ENCODE measurements around the gene BRSK2.

The BRSK2 gene

GRCh38 chr11:1468002-1468401 is 78.3 kb downstream of the BRSK2 start:
- DNase-seq (ENCODE audit: low read depth in 3 of 3): no peak

DNA sequence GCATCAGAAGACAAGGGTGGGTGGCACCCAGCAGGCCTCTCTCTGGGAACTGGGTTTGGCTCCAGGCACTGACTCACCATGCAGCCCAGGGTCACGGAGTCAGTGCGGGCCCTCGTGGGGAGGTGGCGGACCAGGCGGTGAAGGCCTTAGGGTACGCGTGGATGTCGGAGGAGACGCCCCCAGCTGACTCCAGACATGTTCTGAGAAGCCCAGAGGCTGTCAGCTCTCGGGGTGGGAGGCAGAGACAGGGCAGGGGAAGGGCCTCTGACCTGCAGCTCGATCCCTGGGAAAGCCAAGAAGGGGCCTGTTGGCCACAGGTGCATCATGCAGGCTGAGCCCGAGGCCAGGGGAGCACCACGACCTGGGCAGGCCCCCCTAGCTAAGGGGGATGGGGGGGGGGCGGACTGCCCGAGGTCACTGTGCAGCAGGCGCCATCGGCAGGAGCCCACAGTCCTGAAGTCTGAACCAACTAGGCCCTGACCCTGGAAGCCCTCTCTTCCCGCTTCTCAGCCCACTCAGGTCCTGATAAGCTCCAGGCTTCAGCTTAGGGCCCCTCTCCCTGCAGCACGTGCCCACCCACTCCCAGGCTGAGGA is 78.8 kb downstream of the BRSK2 start:
- DNase-seq (ENCODE audit: low read depth in 3 of 3): no peak

DNA sequence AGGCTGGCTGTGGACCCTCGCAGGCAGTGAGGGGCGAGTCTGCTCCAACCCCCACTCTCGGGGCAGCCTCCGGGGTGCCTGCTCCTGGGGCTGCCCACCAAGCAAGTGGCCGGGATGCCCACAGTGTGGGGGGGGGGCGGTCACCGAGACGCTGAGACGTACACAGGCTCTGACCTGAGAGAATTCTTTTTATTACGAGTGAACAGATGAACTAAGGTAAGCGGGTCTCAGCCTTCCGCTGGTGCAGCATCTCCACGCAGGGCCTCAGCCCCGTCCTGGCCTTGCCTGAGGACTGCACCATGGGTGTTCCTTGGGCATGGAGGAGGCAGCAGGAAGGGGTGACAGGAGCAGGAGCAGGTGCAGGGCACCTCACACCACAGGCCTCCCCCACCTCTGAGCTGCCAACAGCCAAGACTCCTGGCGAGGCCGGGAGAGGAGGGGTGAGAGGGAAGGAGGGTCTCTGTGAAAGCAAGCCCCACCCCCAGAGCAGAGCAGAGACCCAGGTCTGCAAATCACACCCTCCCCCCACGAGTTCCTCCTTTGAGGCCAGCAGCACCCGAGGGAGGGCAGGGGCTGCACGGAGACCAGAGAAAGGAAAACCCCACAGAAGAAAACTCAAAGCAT is 79.7 kb downstream of the BRSK2 start:
- DNase-seq (ENCODE audit: low read depth in 3 of 3): no peak

- DNase-seq (ENCODE audit: low read depth in 3 of 3): no peak
These were observed 80.4 kb downstream of the BRSK2 start for GRCh38 chr11:1469911-1470680.

GRCh38 chr11:1470681-1471611 is 81.2 kb downstream of the BRSK2 start:
- no peak for DNase-seq (ENCODE audit: low read depth in 3 of 3)

- no peak for DNase-seq (ENCODE audit: low read depth in 3 of 3)
These were observed 82.0 kb downstream of the BRSK2 start for GRCh38 chr11:1471736-1472135.

DNA sequence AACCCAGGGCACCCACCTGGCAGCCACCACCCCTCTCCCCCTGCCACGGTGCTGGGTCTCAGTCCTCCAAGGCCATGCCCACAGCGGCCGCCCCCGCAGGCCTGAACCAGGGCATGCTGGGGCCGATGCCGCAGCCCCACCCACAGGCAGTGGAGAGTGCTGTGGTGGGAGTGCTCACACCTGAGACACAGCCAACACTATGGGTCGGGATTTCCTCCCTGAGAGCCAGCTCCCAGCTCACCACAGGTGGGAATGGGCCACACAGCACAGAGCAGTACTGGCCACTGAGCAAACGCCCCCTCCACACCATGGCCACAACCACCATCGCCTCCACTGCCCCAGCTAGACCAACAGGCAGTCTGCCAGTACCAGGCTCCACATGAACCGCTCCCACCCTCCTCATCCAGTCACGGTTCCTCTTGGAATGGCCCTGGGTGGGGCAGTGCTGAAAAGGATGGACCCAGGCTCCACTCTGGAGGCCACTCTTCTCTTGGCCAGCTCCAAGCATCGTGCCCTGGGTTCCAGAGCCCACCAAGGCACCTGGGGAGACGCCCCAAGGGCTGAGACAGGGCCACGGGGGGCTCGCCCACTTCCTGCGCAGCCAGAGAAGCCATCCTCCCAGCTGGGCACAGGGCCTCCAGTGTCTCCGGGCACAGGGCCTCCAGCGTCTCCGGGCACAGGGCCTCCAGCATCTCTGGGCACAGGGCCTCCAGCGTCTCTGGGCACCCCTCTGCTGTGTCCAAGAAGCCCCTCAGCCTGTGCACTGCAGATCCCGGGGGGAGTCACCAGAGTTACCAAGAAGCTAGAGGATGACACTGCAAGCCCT is 82.7 kb downstream of the BRSK2 start:
- DNase-seq (ENCODE audit: low read depth in 3 of 3): no peak

DNA sequence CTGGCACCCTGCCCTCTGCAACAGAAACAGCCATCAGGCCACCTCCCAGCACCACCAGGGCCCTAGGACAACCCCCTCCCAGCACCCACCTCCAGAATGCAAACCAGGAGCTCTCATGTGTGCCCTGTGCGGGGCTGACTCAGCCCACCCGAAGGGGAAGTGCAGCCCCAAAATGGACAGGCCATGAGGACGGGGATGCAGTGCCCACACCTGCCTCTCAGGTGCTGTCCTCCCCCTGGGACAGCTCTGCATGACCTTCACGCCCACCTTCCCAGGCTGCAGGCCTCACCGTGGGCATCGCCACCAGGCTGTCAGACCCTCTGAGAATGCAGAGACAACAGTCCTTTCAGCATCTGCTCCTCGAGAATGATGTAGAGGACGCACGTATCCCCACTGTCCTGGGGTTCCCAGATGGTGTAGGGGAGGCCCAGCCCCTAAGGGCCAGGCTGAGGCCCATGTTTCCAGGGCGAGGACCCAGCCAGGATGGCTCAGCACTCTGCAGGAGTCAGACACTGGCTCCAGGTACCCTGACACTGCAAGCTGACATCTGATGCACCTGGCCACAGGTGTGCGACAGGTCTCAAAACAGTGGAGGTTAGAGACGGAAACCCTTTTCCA is 83.4 kb downstream of the BRSK2 start:
- no peak for DNase-seq (ENCODE audit: low read depth in 3 of 3)

DNA sequence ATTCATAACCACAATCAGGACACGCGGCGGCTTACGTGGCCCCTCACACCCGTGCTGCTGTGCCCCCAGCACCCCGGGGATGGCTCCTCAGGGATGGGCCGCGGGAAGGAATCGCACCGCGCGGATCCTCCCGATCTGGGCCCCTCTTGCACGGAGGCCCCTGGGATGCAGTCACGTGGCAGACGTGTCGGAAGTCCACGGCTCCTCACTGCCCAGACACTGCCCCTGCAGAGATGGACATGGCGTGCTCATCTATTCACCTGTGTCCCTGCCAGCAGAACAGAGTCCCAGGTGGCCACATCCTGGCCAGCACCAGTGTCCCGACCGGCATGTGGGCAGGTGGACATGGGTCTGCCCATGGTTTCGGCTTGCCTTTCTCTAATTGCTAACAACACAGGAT is 84.1 kb downstream of the BRSK2 start:
- no peak for DNase-seq (ENCODE audit: low read depth in 3 of 3)

DNA sequence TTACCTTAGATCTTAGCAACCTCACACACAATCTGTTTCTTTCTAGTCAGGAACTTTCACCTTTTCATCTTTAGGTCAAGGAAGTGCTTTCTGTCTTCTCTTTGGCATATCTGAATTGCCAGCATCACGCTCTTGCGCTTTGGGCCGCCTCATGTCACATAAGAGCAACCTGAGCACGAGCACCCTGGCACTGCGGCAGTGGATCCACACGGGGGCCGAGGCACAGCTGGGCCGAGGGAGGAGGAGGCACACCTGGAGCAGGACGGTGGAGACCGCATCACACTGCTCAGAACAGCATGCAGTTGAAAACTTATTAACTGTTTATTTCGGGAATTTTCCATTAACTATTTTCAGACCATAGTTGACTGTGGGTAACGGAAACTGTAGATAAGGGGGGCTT is 86.1 kb downstream of the BRSK2 start:
- no peak for DNase-seq (ENCODE audit: low read depth in 3 of 3)

- DNase-seq (ENCODE audit: low read depth in 3 of 3): no peak
These were observed 87.4 kb downstream of the BRSK2 start for GRCh38 chr11:1476940-1477736.

GRCh38 chr11:1478011-1478410 is 88.3 kb downstream of the BRSK2 start:
- DNase-seq (ENCODE audit: low read depth in 3 of 3): no peak

- no peak for DNase-seq (ENCODE audit: low read depth in 3 of 3)
These were observed 88.8 kb downstream of the BRSK2 start for GRCh38 chr11:1478544-1478943.

- no peak for DNase-seq (ENCODE audit: low read depth in 3 of 3)
These were observed 89.4 kb downstream of the BRSK2 start for GRCh38 chr11:1479006-1479677.

DNA sequence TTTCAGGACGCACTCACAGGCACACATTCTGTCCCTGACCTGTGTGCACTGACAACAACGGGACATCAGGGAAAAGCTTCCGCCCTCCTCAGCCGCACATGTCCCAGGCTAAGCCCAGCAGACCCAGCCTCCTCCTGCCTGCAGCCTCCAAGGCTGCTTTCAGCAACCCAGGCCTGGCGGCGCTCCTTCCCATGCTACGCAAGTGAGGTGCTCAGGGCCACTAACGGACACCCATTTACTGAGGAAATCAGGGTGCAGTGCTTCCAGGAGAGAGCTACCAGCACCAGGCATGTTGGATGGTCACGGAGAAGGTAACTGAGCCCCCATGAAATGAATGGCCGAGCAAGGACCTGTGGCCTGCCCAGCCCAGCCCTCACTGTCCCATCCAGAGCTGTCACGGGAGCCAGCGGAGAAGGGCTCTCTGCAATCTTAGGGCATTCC is 90.0 kb downstream of the BRSK2 start:
- DNase-seq (ENCODE audit: low read depth in 3 of 3): no peak

GRCh38 chr11:1480191-1480554 is 90.4 kb downstream of the BRSK2 start:
- DNase-seq (ENCODE audit: low read depth in 3 of 3): no peak

- no peak for DNase-seq (ENCODE audit: low read depth in 3 of 3)
These were observed 91.1 kb downstream of the BRSK2 start for GRCh38 chr11:1480555-1481482.

DNA sequence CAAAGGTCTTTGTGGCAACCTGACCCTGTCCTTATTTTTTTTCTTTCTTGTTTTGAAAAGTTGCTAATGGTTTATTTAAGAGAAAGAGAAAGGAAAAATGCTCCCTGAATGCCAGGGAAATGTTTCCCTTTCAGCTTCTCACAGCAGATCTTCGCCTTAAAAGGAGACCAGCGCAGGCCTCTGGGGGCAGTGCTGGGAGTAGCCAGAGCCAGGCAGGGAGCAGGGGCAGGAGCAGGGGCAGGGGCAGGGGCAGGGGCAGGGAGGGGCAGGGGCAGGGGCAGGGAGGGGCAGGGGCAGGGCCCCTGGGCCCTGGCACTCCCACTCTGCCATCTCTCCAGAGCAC is 91.7 kb downstream of the BRSK2 start:
- no peak for DNase-seq (ENCODE audit: low read depth in 3 of 3)

All from stimulated activated CD4-positive, alpha-beta T cell treated with anti-CD3 and anti-CD28 coated beads, TNF-alpha, amount 100 ng/mL, for 48 hours (primary cell).